Forelimb muscle (tissue), 1 donor: ENCODE data around the gene PCDHB16. TPM values are rescaled to one million over a fixed set of nuclear protein-coding genes. Genes with fewer than 3 reads are reported as not detected.
"Not testable (repeated sequence)": the region's sequence is repeated elsewhere in the genome, so short reads cannot be mapped to it uniquely, and the experiment has no call there.

Source experiments
- DNase-seq: peaks from one replicate; pipeline ENCODE4 v3.0.0-alpha.2; 2013; ENCODE audit warnings: low read depth
- polyA plus RNA-seq: library from polyadenylated mRNA; unstranded; fragments of 120-200 nt; gene quantifications from one replicate; pipeline ENCODE4 v1.2.1, GENCODE V29; 2013; ENCODE audit not compliant: insufficient read length

The PCDHB16 gene
- polyA plus RNA-seq, 1 donor: 2.5 TPM

- DNase-seq: not testable (repeated sequence)
Observed at GRCh38 chr5:141184117-141184855, 2.1 kb downstream of the PCDHB16 start.

- DNase-seq: no peak
Observed at GRCh38 chr5:141186897-141187512, 4.8 kb downstream of the PCDHB16 start, which contains the start of gene PCDHB9. Gene PCDHB9 (plus strand): TSS chr5:141187161. CDS start chr5:141187319, 158 bp downstream.

GRCh38 chr5:141188682-141189081 lies 6.5 kb downstream of the PCDHB16 start:
- DNase-seq: not testable (repeated sequence)

DNA sequence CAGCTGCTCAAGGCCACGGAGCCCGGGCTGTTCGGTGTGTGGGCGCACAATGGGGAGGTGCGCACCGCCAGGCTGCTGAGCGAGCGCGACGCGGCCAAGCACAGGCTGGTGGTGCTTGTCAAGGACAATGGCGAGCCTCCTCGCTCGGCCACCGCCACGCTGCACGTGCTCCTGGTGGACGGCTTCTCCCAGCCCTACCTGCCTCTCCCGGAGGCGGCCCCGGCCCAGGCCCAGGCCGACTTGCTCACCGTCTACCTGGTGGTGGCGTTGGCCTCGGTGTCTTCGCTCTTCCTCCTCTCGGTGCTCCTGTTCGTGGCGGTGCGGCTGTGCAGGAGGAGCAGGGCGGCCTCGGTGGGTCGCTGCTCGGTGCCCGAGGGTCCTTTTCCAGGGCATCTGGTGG lies 6.9 kb downstream of the PCDHB16 start:
- not testable (repeated sequence) for DNase-seq

GRCh38 chr5:141192110-141192725 lies 10.0 kb downstream of the PCDHB16 start, which contains the start of gene PCDHB10:
Gene PCDHB10 (plus strand): TSS chr5:141192353. CDS start chr5:141192553, 200 bp downstream.
- DNase-seq: no peak

DNA sequence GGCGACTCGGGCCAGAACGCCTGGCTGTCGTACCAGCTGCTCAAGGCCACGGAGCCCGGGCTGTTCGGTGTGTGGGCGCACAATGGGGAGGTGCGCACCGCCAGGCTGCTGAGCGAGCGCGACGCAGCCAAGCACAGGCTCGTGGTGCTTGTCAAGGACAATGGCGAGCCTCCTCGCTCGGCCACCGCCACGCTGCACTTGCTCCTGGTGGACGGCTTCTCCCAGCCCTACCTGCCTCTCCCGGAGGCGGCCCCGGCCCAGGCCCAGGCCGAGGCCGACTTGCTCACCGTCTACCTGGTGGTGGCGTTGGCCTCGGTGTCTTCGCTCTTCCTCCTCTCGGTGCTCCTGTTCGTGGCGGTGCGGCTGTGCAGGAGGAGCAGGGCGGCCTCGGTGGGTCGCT lies 12.1 kb downstream of the PCDHB16 start:
- DNase-seq: not testable (repeated sequence)

DNA sequence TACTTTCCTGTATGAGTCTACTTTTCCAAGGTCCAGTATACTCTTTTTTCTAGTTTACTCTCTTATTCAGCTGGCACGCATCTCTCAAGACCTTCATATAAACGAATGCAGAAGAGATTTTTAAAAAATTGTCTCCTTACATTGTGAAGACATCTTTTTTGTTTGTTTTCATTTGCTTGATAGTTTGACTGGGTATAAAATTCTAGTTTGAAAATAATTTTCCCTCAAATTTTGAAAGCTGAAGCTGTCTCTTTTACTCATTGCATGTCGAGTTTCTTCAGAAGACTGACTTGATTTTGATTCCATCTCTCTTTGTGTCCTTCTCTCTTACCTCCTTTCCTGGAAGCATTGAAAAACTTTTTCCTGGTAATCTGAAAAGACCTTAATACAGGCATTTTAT lies 14.2 kb downstream of the PCDHB16 start:
- no peak for DNase-seq

DNA sequence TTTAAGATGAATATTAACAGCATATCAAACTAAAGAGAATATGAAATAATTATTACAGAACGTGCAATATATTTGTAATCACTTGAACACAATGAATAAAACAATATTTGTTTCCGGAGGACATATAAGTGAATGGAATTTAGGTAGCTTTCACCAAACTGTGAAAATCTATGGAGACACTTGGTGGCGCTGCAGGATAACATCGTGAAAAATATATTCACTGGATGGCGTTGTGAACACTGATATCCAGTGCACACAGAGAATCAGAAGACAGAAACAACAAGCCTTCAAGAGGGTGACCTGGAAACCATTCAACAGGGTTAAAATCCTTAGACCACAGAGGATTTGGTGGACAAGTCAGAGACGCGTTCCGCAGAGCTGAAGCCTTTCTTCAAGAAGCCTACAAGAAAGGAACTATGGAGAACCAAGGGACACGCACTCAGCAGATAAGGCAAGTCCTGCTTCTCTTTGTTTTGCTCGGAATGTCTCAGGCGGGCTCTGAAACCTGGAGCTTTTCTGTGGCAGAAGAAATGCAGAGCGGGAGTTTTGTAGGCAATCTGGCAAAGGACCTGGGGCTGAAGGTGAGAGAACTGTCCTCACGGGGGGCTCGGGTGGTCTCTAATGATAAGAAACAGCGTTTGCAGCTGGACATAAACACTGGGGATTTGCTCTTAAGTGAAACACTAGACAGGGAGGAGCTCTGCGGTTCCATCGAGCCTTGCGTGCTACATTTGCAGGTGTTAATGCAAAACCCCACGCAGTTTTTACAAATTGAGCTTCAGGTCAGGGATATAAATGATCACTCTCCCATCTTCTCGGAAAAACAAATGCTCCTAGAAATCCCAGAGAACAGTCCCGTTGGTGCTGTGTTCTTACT lies 17.4 kb downstream of the PCDHB16 start, which contains the start of gene PCDHB11:
Gene PCDHB11, plus strand, starts transcription at position 269 of the 877 bp plus-strand sequence. Its CDS starts 148 bp downstream, at position 417.
- no peak for DNase-seq

DNA sequence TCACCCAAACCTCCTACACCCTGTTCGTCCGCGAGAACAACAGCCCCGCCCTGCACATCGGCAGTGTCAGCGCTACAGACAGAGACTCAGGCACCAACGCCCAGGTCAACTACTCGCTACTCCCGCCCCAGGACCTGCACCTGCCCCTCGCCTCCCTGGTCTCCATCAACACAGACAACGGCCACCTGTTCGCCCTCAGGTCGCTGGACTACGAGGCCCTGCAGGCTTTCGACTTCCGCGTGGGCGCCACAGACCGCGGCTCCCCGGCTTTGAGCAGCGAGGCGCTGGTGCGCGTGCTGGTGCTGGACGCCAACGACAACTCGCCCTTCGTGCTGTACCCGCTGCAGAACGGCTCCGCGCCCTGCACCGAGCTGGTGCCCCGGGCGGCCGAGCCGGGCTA lies 18.9 kb downstream of the PCDHB16 start:
- not testable (repeated sequence) for DNase-seq

DNA sequence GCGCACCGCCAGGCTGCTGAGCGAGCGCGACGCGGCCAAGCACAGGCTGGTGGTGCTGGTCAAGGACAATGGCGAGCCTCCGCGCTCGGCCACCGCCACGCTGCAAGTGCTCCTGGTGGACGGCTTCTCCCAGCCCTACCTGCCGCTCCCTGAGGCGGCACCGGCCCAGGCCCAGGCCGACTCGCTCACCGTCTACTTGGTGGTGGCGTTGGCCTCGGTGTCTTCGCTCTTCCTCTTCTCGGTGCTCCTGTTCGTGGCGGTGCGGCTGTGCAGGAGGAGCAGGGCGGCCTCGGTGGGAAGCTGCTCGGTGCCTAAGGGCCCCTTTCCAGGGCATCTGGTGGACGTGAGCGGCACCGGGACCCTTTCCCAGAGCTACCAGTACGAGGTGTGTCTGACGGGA lies 19.5 kb downstream of the PCDHB16 start:
- DNase-seq: not testable (repeated sequence)

- DNase-seq: no peak
Observed at GRCh38 chr5:141208478-141208877, 26.3 kb downstream of the PCDHB16 start, which contains the start of gene PCDHB12. Gene PCDHB12 (plus strand): TSS chr5:141208719. CDS start chr5:141208908, 189 bp downstream.

DNA sequence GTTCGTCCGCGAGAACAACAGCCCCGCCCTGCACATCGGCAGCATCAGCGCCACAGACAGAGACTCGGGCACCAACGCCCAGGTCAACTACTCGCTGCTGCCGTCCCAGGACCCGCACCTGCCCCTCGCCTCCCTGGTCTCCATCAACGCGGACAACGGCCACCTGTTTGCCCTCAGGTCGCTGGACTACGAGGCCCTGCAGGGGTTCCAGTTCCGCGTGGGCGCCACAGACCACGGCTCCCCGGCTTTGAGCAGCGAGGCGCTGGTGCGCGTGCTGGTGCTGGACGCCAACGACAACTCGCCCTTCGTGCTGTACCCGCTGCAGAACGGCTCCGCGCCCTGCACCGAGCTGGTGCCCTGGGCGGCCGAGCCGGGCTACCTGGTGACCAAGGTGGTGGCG lies 28.1 kb downstream of the PCDHB16 start:
- DNase-seq: not testable (repeated sequence)

DNA sequence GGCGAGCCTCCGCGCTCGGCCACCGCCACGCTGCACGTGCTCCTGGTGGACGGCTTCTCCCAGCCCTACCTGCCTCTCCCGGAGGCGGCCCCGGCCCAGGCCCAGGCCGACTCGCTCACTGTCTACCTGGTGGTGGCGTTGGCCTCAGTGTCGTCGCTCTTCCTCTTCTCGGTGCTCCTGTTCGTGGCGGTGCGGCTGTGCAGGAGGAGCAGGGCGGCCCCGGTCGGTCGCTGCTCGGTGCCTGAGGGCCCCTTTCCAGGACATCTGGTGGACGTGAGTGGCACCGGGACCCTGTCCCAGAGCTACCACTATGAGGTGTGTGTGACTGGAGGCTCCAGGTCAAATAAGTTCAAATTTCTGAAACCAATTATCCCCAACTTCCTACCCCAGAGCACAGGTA lies 28.7 kb downstream of the PCDHB16 start:
- DNase-seq: not testable (repeated sequence)

- not testable (repeated sequence) for DNase-seq
Observed at GRCh38 chr5:141213656-141214339, 31.6 kb downstream of the PCDHB16 start, which contains the start of gene PCDHB13. Gene PCDHB13 (plus strand): TSS chr5:141213919. CDS start chr5:141214124, 205 bp downstream.

DNA sequence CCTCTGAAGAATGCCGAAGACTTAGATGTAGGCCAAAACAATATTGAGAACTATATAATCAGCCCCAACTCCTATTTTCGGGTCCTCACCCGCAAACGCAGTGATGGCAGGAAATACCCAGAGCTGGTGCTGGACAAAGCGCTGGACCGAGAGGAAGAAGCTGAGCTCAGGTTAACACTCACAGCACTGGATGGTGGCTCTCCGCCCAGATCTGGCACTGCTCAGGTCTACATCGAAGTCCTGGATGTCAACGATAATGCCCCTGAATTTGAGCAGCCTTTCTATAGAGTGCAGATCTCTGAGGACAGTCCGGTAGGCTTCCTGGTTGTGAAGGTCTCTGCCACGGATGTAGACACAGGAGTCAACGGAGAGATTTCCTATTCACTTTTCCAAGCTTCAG lies 32.4 kb downstream of the PCDHB16 start:
- not testable (repeated sequence) for DNase-seq

- not testable (repeated sequence) for DNase-seq
Observed at GRCh38 chr5:141215504-141215903, 33.3 kb downstream of the PCDHB16 start.

DNA sequence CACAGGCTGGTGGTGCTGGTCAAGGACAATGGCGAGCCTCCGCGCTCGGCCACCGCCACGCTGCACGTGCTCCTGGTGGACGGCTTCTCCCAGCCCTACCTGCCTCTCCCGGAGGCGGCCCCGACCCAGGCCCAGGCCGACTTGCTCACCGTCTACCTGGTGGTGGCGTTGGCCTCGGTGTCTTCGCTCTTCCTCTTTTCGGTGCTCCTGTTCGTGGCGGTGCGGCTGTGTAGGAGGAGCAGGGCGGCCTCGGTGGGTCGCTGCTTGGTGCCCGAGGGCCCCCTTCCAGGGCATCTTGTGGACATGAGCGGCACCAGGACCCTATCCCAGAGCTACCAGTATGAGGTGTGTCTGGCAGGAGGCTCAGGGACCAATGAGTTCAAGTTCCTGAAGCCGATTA lies 33.8 kb downstream of the PCDHB16 start:
- not testable (repeated sequence) for DNase-seq

DNA sequence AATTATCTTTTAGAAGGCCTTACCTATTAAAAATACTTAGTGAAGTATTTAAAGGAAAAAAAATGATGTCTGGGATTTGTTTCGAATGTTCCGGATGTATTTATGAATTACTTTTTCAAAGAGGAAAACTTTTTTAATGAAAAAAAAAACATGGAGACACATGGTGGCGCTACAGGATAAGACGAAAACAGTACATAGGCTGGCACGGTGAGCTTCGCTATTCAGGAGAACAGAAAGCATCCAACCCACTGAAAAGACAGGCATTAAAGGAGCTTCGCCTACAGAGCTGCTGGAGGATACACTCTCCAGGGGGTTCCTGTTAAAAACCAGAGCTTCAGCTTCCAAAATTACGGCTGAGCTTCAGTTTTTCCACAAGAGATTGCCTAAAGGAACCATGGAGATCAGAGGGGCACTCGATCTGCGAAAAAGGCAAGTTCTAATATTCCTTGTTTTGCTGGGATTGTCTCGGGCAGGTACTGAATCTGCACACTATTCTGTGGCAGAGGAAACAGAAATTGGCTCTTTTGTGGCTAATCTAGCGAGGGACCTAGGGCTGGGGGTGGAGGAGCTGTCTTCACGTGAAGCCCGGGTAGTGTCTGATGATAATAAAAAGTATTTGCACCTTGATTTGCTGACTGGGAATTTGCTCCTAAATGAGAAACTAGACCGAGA lies 41.1 kb downstream of the PCDHB16 start, which contains the start of gene PCDHB14:
Gene PCDHB14, plus strand, starts transcription at position 232 of the 672 bp plus-strand sequence. Its CDS starts 163 bp downstream, at position 395.
- peak; percentile 8 for DNase-seq

GRCh38 chr5:141224844-141225243 lies 42.7 kb downstream of the PCDHB16 start:
- not testable (repeated sequence) for DNase-seq

- not testable (repeated sequence) for DNase-seq
Observed at GRCh38 chr5:141225421-141225820, 43.2 kb downstream of the PCDHB16 start.
